K562 (cell line): Measurements from ENCODE around the gene EIF2S3. TPM values are rescaled to one million over a fixed set of nuclear protein-coding genes. Genes with fewer than 3 reads are reported as not detected.

ENCODE experiments used
- ATAC-seq: fragments of 200-7000 bp; cut with Tn5 transposase; 3 replicates; pipeline ENCODE4 v1.9.1; 2020; ENCODE audit warnings: moderate library complexity
- BruUV-seq: library from RNA; stranded (reverse); fragments of 400-500 nt; replicated peaks from 2 replicates; lab custom pipeline; 2021; lab: Mats Ljungman, UMichigan
- CTCF ChIA-PET: fragments of 300-600 bp; formaldehyde crosslinking; extraction: SDS; loops from one replicate; lab custom pipeline; 2021; ENCODE audit warnings: low intra/inter-chr PET ratio; lab: Yijun Ruan, JAX
- POLR2A ChIA-PET: fragments of 300-600, 350-650 bp; sonication (Branson Sonifier 250); formaldehyde crosslinking; extraction: SDS; loops from one replicate; lab custom pipeline; 2021; ENCODE audit warnings: antibody characterized with exemption, inconsistent platforms; lab: Yijun Ruan, JAX
- DNase-seq, 4 experiments: peaks; one replicate each; pipeline versions ENCODE4 v3.0.0 to v3.0.0-alpha.2; 2011 to 2018; ENCODE audit warnings: low spot score in 3 of 4, mixed read lengths in 3 of 4; ENCODE audit errors: extremely low read depth in 1 of 4
- FAIRE-seq: peaks from 2 replicates; lab custom pipeline; 2011; peaks lifted over from hg19 to GRCh38; lab: Jason Lieb, UNC
- H2AFZ ChIP-seq: 2 replicates; pipeline ENCODE4 v1.6.0; 2011; ENCODE audit warnings: low read depth, low read length, control low read depth, inconsistent platforms
- H3K27ac ChIP-seq: fragments of 200-600 bp; 3 replicates; pipeline ENCODE4 v1.8.0; 2011; ENCODE audit warnings: low read depth, mild to moderate bottlenecking, control low read depth, inconsistent platforms, low read length, moderate library complexity, mixed read lengths; ENCODE audit errors: extremely low read depth
- H3K27me3 ChIP-seq, 2 experiments: fragments of 300-600 bp in 1 of 2; 2 replicates in 1 of 2; 3 replicates in 1 of 2; pipeline versions ENCODE4 v1.6.0 to v1.8.0; 2011; ENCODE audit warnings: inconsistent platforms in 2 of 2, low read length in 2 of 2, mild to moderate bottlenecking in 1 of 2, mixed read lengths in 1 of 2, moderate library complexity in 1 of 2; ENCODE audit not compliant: control insufficient read depth in 2 of 2, insufficient read depth in 2 of 2
- H3K36me3 ChIP-seq: fragments of 300-600 bp; 3 replicates; pipeline ENCODE4 v1.8.0; 2011; ENCODE audit warnings: mild to moderate bottlenecking, low read length, inconsistent platforms; ENCODE audit not compliant: control insufficient read depth, insufficient read depth
- H3K4me1 ChIP-seq, 2 experiments: fragments of 200-600 bp in 1 of 2; replicated peaks in 1 of 2; 2 replicates in 1 of 2; 3 replicates in 1 of 2; pipeline versions ENCODE4 v1.5.1 to v1.8.0; 2011; ENCODE audit warnings: inconsistent platforms in 2 of 2, low read length in 2 of 2, mild to moderate bottlenecking in 1 of 2, mixed read lengths in 1 of 2, moderate library complexity in 1 of 2; ENCODE audit not compliant: control insufficient read depth in 2 of 2, insufficient read depth in 2 of 2
- H3K4me2 ChIP-seq: 2 replicates; pipeline ENCODE4 v1.6.1; 2011; ENCODE audit warnings: low read length, control low read depth, inconsistent platforms, mixed read lengths; ENCODE audit not compliant: insufficient read depth
- H3K4me3 ChIP-seq: fragments of 200-600 bp; sonication (generic), shearing (Covaris generic); 2 replicates; pipeline ENCODE4 v1.5.1; 2016; ENCODE audit warnings: control low read depth, inconsistent platforms
- H3K79me2 ChIP-seq: fragments of 200-600 bp; 3 replicates; pipeline ENCODE4 v1.8.0; 2011; ENCODE audit warnings: low read length, inconsistent platforms; ENCODE audit not compliant: control insufficient read depth, insufficient read depth
- H3K9ac ChIP-seq, 2 experiments: 2 replicates each; pipeline versions ENCODE4 v1.6.0 to v1.6.1; 2011; ENCODE audit warnings: low read depth in 2 of 2, low read length in 2 of 2, control low read depth in 1 of 2, inconsistent platforms in 1 of 2, mild to moderate bottlenecking in 1 of 2, mixed read lengths in 1 of 2; ENCODE audit not compliant: insufficient read depth in 1 of 2
- H3K9me1 ChIP-seq: one replicate; pipeline ENCODE4 v1.6.0; 2011; ENCODE audit warnings: inconsistent platforms, mild to moderate bottlenecking, low read length, moderate library complexity; ENCODE audit not compliant: control insufficient read depth, insufficient read depth
- H3K9me3 ChIP-seq: replicated peaks from 2 replicates; pipeline ENCODE4 v1.5.1; 2011; ENCODE audit warnings: low read depth, low read length, inconsistent platforms; ENCODE audit not compliant: control insufficient read depth, insufficient read depth
- H4K20me1 ChIP-seq: replicated peaks from 2 replicates; pipeline ENCODE4 v1.6.1; 2011; ENCODE audit warnings: low read length, inconsistent platforms, mixed read lengths; ENCODE audit not compliant: control insufficient read depth, insufficient read depth
- BRD9 ChIP-seq: fragments of 450-650 bp; IDR thresholded peaks from 2 replicates; pipeline ENCODE4 v1.6.1; 2018; ENCODE audit warnings: low read depth; ENCODE audit not compliant: partially characterized antibody
- FUS ChIP-seq: fragments of 200-400 bp; formaldehyde crosslinking; optimal IDR thresholded peaks from 2 replicates; pipeline ENCODE3; 2017; ENCODE audit warnings: low read depth, low read length
- HNRNPL ChIP-seq: fragments of 200-400 bp; formaldehyde crosslinking; IDR thresholded peaks from 2 replicates; pipeline ENCODE4 v1.6.1; 2017; ENCODE audit warnings: low read depth, mild to moderate bottlenecking, low read length
- RBBP5 ChIP-seq: fragments of 200-600 bp; sonication (generic); IDR thresholded peaks from 2 replicates; pipeline ENCODE4 v1.6.1; 2012; ENCODE audit warnings: borderline replicate concordance, mild to moderate bottlenecking, low read length, control low read depth, inconsistent platforms; ENCODE audit not compliant: insufficient read depth, poor library complexity, severe bottlenecking
- TAF9B ChIP-seq: fragments of 450-650 bp; IDR thresholded peaks from 2 replicates; pipeline ENCODE4 v1.6.1; 2018; ENCODE audit warnings: mild to moderate bottlenecking; ENCODE audit not compliant: partially characterized antibody
- ZBTB5 ChIP-seq: fragments of 450-650 bp; IDR thresholded peaks from 2 replicates; pipeline ENCODE4 v1.6.1; 2017; ENCODE audit warnings: antibody characterized with exemption
- WGBS: fragments of 100-300 bp; shearing (Covaris generic); methylation state at CpG from one replicate; pipeline ENCODE4 v1.1.6; 2016; ENCODE audit warnings: low coverage, mixed read lengths; ENCODE audit not compliant: insufficient coverage; ENCODE audit errors: missing lambda C conversion rate; 5-methylcytosine and 5-hydroxymethylcytosine counted together
- in situ Hi-C: fragments of 300-500 bp; cut with MboI; formaldehyde crosslinking; loops from 4 replicates; pipeline ENCODE4 v1.15.0; 2018; ENCODE audit warnings: inconsistent platforms, mixed read lengths
- intact Hi-C: fragments of 100-400 bp; cut with micrococcal nuclease; formaldehyde crosslinking; loops from 2 replicates; pipeline ENCODE4 v1.14.2; 2022
- polyA plus RNA-seq, 8 experiments: library from polyadenylated mRNA; depleted of rRNA in 4 of 8; stranded (reverse) in 5 of 8; unstranded in 3 of 8; fragments of >200 nt; fragmentation: Nextera tagmentation in 2 of 8; fragmentation: Illumina TruSeq in 1 of 8; extraction: Ambion mirVana in 2 of 8; extraction: Trizol in 1 of 8; gene quantifications; 2 replicates each; pipeline versions ENCODE4 v1.2.1 to v1.2.3, GENCODE V29; 2011 to 2014; ENCODE audit warnings: inconsistent platforms in 1 of 8, missing spikeins in 1 of 8
- total RNA-seq, 7 experiments: library from RNA; depleted of rRNA in 6 of 7; stranded (reverse); fragments of >200 nt in 6 of 7; fragmentation: Illumina TruSeq in 2 of 7; extraction: Trizol in 2 of 7; gene quantifications; 2 replicates each; pipeline versions ENCODE4 v1.2.1 to v1.2.3, GENCODE V29; 2011 to 2021; ENCODE audit warnings: low replicate concordance in 1 of 7
- TF ChIP-seq, protein P1 (sequence below): sonication (generic); formaldehyde crosslinking; IDR thresholded peaks from 2 replicates; pipeline ENCODE4 v1.8.0; 2022; ENCODE audit warnings: mild to moderate bottlenecking, missing genetic modification reagents, borderline replicate concordance
- TF ChIP-seq, protein P2 (sequence below), 2 experiments: fragments of 450-650 bp; IDR thresholded peaks; 2 replicates each; pipeline ENCODE4 v1.6.1; 2016; ENCODE audit warnings: mild to moderate bottlenecking in 2 of 2, borderline replicate concordance in 1 of 2, low read depth in 1 of 2, moderate library complexity in 1 of 2

EIF2S3 gene
- total and polyA plus RNA-seq, 9 of the 15 experiments (the other 6 are each of a cell fraction or from before 2014, with no cell fraction given) = 148 to 439 (median 275) TPM

GRCh38 chrX:24020306-24020876 is 34.4 kb upstream of the EIF2S3 start:
- peaks cover 87% of the 10 kb centered on the region for H3K79me2 ChIP-seq
- ATAC-seq (no peak), DNase-seq (no peak), FAIRE-seq (no peak)
- no peak overlapping the region for H3K9ac ChIP-seq
- no peaks in the 10 kb centered on the region for H3K9me3 ChIP-seq
- H2AFZ ChIP-seq = no peak overlapping the region
- H3K9me1 ChIP-seq = no peaks in the 10 kb centered on the region
- H3K27ac ChIP-seq = no peak overlapping the region
- H3K4me3 ChIP-seq = no peak overlapping the region
- in situ Hi-C loops = no loop called here
- CTCF ChIA-PET = no interaction called here
- no TSS peak for BruUV-seq
- 84% methylated on average over 3 of the region's 3 CpGs for WGBS
- H3K36me3 ChIP-seq = peaks cover 42% of the 10 kb centered on the region; the same call in 2 of the 3 replicates
- POLR2A ChIA-PET = interaction anchor here (1.0 to 1.5 kb wide), 3 partner anchors 8 to 14 kb away, joined by 4 to 5 read pairs (median 4); no protein-coding TSS in a partner anchor
- H4K20me1 ChIP-seq = 0 out of 2 replicates have a peak, but pooled peaks cover 3% of the 10 kb centered on the region
- intact Hi-C loops = no loop called here
- H3K4me2 ChIP-seq = no peak overlapping the region
- no peaks in the 10 kb centered on the region for H3K27me3 ChIP-seq
- H3K4me1 ChIP-seq = peaks cover 2 to 6% of the 10 kb centered on the region in 2 experiments; a peak in 3 of 5 replicates
- TF ChIP-seq RBBP5 (no peak), BRD9 (no peak), TAF9B (no peak), FUS (no peak), HNRNPL (no peak), ZBTB5 (no peak)
- TF ChIP-seq, protein P1, sequence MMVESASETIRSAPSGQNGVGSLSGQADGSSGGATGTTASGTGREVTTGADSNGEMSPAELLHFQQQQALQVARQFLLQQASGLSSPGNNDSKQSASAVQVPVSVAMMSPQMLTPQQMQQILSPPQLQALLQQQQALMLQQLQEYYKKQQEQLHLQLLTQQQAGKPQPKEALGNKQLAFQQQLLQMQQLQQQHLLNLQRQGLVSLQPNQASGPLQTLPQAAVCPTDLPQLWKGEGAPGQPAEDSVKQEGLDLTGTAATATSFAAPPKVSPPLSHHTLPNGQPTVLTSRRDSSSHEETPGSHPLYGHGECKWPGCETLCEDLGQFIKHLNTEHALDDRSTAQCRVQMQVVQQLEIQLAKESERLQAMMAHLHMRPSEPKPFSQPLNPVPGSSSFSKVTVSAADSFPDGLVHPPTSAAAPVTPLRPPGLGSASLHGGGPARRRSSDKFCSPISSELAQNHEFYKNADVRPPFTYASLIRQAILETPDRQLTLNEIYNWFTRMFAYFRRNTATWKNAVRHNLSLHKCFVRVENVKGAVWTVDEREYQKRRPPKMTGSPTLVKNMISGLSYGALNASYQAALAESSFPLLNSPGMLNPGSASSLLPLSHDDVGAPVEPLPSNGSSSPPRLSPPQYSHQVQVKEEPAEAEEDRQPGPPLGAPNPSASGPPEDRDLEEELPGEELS = no peak
- TF ChIP-seq, protein P2, sequence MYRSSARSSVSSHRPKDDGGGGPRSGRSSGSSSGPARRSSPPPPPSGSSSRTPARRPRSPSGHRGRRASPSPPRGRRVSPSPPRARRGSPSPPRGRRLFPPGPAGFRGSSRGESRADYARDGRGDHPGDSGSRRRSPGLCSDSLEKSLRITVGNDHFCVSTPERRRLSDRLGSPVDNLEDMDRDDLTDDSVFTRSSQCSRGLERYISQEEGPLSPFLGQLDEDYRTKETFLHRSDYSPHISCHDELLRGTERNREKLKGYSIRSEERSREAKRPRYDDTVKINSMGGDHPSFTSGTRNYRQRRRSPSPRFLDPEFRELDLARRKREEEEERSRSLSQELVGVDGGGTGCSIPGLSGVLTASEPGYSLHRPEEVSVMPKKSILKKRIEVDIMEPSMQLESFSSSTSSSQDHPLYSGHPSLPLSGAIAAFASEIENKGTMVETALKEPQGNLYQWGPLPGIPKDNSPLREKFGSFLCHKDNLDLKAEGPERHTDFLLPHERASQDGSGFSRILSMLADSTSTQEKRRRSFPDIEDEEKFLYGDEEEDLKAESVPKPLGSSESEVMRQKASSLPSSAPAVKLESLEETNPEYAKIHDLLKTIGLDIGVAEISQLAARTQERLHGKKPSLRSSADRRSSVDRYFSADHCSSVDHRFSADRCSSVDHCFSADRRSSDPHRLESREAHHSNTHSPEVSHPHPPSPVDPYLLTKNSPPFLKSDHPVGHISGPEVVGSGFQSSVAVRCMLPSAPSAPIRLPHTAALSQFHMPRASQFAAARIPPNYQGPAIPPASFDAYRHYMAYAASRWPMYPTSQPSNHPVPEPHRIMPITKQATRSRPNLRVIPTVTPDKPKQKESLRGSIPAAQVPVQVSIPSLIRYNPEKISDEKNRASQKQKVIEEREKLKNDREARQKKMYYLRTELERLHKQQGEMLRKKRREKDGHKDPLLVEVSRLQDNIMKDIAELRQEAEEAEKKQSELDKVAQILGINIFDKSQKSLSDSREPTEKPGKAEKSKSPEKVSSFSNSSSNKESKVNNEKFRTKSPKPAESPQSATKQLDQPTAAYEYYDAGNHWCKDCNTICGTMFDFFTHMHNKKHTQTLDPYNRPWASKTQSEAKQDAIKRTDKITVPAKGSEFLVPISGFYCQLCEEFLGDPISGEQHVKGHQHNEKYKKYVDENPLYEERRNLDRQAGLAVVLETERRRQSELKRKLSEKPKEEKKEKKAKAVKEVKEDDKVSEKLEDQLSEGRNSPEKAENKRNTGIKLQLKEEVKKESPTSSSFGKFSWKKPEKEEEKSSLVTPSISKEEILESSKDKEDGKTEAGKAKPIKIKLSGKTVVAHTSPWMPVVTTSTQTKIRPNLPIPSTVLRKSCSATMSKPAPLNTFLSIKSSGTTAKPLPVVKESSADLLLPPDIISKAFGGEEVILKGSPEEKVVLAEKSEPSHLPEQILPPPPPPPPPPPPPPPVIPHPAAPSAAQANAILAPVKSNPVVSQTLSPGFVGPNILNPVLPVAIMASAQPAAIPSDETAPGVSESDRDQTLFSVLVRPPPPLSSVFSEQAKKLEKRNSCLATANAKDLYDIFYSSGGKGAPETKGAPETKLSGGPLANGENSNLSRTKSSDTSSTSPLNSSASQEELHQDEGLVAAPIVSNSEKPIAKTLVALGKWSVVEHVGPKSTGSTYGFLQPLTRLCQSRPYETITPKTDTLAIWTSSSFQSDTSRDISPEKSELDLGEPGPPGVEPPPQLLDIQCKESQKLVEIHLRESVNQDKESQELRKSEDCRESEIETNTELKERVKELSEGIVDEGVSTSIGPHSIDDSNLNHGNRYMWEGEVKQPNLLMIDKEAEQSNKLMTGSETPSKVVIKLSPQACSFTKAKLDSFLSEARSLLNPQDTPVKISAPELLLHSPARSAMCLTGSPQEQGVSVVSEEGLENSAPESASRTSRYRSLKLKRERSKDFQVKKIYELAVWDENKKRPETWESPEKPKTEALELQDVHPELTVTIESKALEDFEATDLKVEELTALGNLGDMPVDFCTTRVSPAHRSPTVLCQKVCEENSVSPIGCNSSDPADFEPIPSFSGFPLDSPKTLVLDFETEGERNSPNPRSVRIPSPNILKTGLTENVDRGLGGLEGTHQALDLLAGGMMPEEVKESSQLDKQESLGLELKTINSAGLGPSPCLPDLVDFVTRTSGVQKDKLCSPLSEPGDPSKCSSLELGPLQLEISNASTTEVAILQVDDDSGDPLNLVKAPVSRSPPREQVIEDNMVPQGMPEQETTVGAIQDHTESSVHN (IDR thresholded peaks at IDR 0.05; ENCODE audit: borderline replicate concordance in 1 of 2, low read depth in 1 of 2) = no peak
